ENCODE results near the gene ADAMTS14.
"Not testable (repeated sequence)": the region's sequence is repeated elsewhere in the genome, so short reads cannot be mapped to it uniquely, and the experiment has no call there.

Gene ADAMTS14

GRCh38 chr10:70672165-70673042, at the start of gene ADAMTS14:
TSS of gene ADAMTS14 (plus strand) at chr10:70672506. CDS start at chr10:70672803, 297 bp downstream.
- H3K36me3 ChIP-seq (ENCODE audit: insufficient read depth, low read length): no peaks in the 10 kb centered on the region
- H3K27me3 ChIP-seq (ENCODE audit: insufficient read depth, low read length): peaks cover 3% of the 10 kb centered on the region; the same call in 1 of the 2 replicates
- peak within 1 kb of the TSS; percentile 43 for H2AFZ ChIP-seq (ENCODE audit: low read length, unreplicated experiment)
- peaks cover 14% of the 10 kb centered on the region for H3K4me1 ChIP-seq (ENCODE audit: control insufficient read depth, insufficient read depth, low read length, unreplicated experiment)
- H3K4me3 ChIP-seq (ENCODE audit: low read depth, low read length): peak within 1 kb of the TSS; percentile 73
- no peaks in the 10 kb centered on the region for H3K79me2 ChIP-seq (ENCODE audit: control insufficient read depth, insufficient read depth, low read length, unreplicated experiment)
- no peak within 1 kb of the TSS; the same call in 1 of the 2 replicates for H3K27ac ChIP-seq (ENCODE audit: low read depth, low read length)

GRCh38 chr10:70622541-70622940, 49.8 kb upstream of the ADAMTS14 start:
- Histone ChIP-seq H3K36me3 (ENCODE audit: insufficient read depth, low read length) (no peaks in the 10 kb centered on the region), H2AFZ (ENCODE audit: low read length, unreplicated experiment) (no peak overlapping the region), H3K27me3 (ENCODE audit: insufficient read depth, low read length) (no peaks in the 10 kb centered on the region), H3K27ac (ENCODE audit: low read depth, low read length) (no peak overlapping the region), H3K4me1 (ENCODE audit: control insufficient read depth, insufficient read depth, low read length, unreplicated experiment) (no peaks in the 10 kb centered on the region), H3K4me3 (ENCODE audit: low read depth, low read length) (no peak overlapping the region), H3K79me2 (ENCODE audit: control insufficient read depth, insufficient read depth, low read length, unreplicated experiment) (no peaks in the 10 kb centered on the region)

GRCh38 chr10:70622981-70623844, 49.1 kb upstream of the ADAMTS14 start:
- Histone ChIP-seq H3K4me3 (ENCODE audit: low read depth, low read length) (no peak overlapping the region), H3K79me2 (ENCODE audit: control insufficient read depth, insufficient read depth, low read length, unreplicated experiment) (no peaks in the 10 kb centered on the region), H3K27me3 (ENCODE audit: insufficient read depth, low read length) (peaks cover 6% of the 10 kb centered on the region; the same call in 1 of the 2 replicates), H2AFZ (ENCODE audit: low read length, unreplicated experiment) (no peak overlapping the region), H3K4me1 (ENCODE audit: control insufficient read depth, insufficient read depth, low read length, unreplicated experiment) (no peaks in the 10 kb centered on the region), H3K36me3 (ENCODE audit: insufficient read depth, low read length) (no peaks in the 10 kb centered on the region), H3K27ac (ENCODE audit: low read depth, low read length) (no peak overlapping the region)

GRCh38 chr10:70626056-70626455, 46.2 kb upstream of the ADAMTS14 start:
- Histone ChIP-seq H3K4me1 (ENCODE audit: control insufficient read depth, insufficient read depth, low read length, unreplicated experiment) (no peaks in the 10 kb centered on the region), H3K27me3 (ENCODE audit: insufficient read depth, low read length) (peaks cover 11% of the 10 kb centered on the region; the same call in 1 of the 2 replicates), H3K79me2 (ENCODE audit: control insufficient read depth, insufficient read depth, low read length, unreplicated experiment) (no peaks in the 10 kb centered on the region), H3K27ac (ENCODE audit: low read depth, low read length) (no peak overlapping the region), H3K36me3 (ENCODE audit: insufficient read depth, low read length) (no peaks in the 10 kb centered on the region), H3K4me3 (ENCODE audit: low read depth, low read length) (no peak overlapping the region), H2AFZ (ENCODE audit: low read length, unreplicated experiment) (no peak overlapping the region)

- peaks cover 24% of the 10 kb centered on the region for H3K27me3 ChIP-seq (ENCODE audit: insufficient read depth, low read length)
- H2AFZ ChIP-seq (ENCODE audit: low read length, unreplicated experiment): no peak overlapping the region
- no peak overlapping the region for H3K27ac ChIP-seq (ENCODE audit: low read depth, low read length)
- H3K36me3 ChIP-seq (ENCODE audit: insufficient read depth, low read length): no peaks in the 10 kb centered on the region
- H3K4me3 ChIP-seq (ENCODE audit: low read depth, low read length): no peak overlapping the region
- no peaks in the 10 kb centered on the region for H3K4me1 ChIP-seq (ENCODE audit: control insufficient read depth, insufficient read depth, low read length, unreplicated experiment)
- H3K79me2 ChIP-seq (ENCODE audit: control insufficient read depth, insufficient read depth, low read length, unreplicated experiment): no peaks in the 10 kb centered on the region
Measured at GRCh38 chr10:70629338-70629737, 43.0 kb upstream of the ADAMTS14 start.

GRCh38 chr10:70631735-70632134, 40.6 kb upstream of the ADAMTS14 start:
- not testable (repeated sequence) for H3K27ac ChIP-seq (ENCODE audit: low read depth, low read length); H3K4me3 ChIP-seq (ENCODE audit: low read depth, low read length); H2AFZ ChIP-seq (ENCODE audit: low read length, unreplicated experiment); H3K36me3 ChIP-seq (ENCODE audit: insufficient read depth, low read length); H3K79me2 ChIP-seq (ENCODE audit: control insufficient read depth, insufficient read depth, low read length, unreplicated experiment); H3K4me1 ChIP-seq (ENCODE audit: control insufficient read depth, insufficient read depth, low read length, unreplicated experiment)
- H3K27me3 ChIP-seq (ENCODE audit: insufficient read depth, low read length): peaks cover 24% of the 10 kb centered on the region

GRCh38 chr10:70634011-70634410, 38.3 kb upstream of the ADAMTS14 start:
- no peak overlapping the region for H3K4me3 ChIP-seq (ENCODE audit: low read depth, low read length)
- H3K36me3 ChIP-seq (ENCODE audit: insufficient read depth, low read length): no peaks in the 10 kb centered on the region
- H3K79me2 ChIP-seq (ENCODE audit: control insufficient read depth, insufficient read depth, low read length, unreplicated experiment): no peaks in the 10 kb centered on the region
- H3K27ac ChIP-seq (ENCODE audit: low read depth, low read length): no peak overlapping the region
- H3K4me1 ChIP-seq (ENCODE audit: control insufficient read depth, insufficient read depth, low read length, unreplicated experiment): no peaks in the 10 kb centered on the region
- H2AFZ ChIP-seq (ENCODE audit: low read length, unreplicated experiment): no peak overlapping the region
- peaks cover 13% of the 10 kb centered on the region for H3K27me3 ChIP-seq (ENCODE audit: insufficient read depth, low read length)

- not testable (repeated sequence) for H3K27ac ChIP-seq (ENCODE audit: low read depth, low read length); H3K4me1 ChIP-seq (ENCODE audit: control insufficient read depth, insufficient read depth, low read length, unreplicated experiment); H2AFZ ChIP-seq (ENCODE audit: low read length, unreplicated experiment); H3K36me3 ChIP-seq (ENCODE audit: insufficient read depth, low read length); H3K4me3 ChIP-seq (ENCODE audit: low read depth, low read length); H3K79me2 ChIP-seq (ENCODE audit: control insufficient read depth, insufficient read depth, low read length, unreplicated experiment)
- H3K27me3 ChIP-seq (ENCODE audit: insufficient read depth, low read length): peaks cover 13% of the 10 kb centered on the region
Measured at GRCh38 chr10:70634515-70634914, 37.8 kb upstream of the ADAMTS14 start.

- not testable (repeated sequence) for H3K27ac ChIP-seq (ENCODE audit: low read depth, low read length); H2AFZ ChIP-seq (ENCODE audit: low read length, unreplicated experiment); H3K4me3 ChIP-seq (ENCODE audit: low read depth, low read length); H3K4me1 ChIP-seq (ENCODE audit: control insufficient read depth, insufficient read depth, low read length, unreplicated experiment); H3K36me3 ChIP-seq (ENCODE audit: insufficient read depth, low read length); H3K27me3 ChIP-seq (ENCODE audit: insufficient read depth, low read length); H3K79me2 ChIP-seq (ENCODE audit: control insufficient read depth, insufficient read depth, low read length, unreplicated experiment)
Measured at GRCh38 chr10:70639640-70640383, 32.5 kb upstream of the ADAMTS14 start.

GRCh38 chr10:70643272-70643671, 29.0 kb upstream of the ADAMTS14 start:
- not testable (repeated sequence) for H3K79me2 ChIP-seq (ENCODE audit: control insufficient read depth, insufficient read depth, low read length, unreplicated experiment)

More at GRCh38 chr10:70643272-70643671, 29.0 kb upstream of the ADAMTS14 start:
- not testable (repeated sequence) for H3K36me3 ChIP-seq (ENCODE audit: insufficient read depth, low read length); H3K27me3 ChIP-seq (ENCODE audit: insufficient read depth, low read length); H3K4me3 ChIP-seq (ENCODE audit: low read depth, low read length); H2AFZ ChIP-seq (ENCODE audit: low read length, unreplicated experiment); H3K27ac ChIP-seq (ENCODE audit: low read depth, low read length); H3K4me1 ChIP-seq (ENCODE audit: control insufficient read depth, insufficient read depth, low read length, unreplicated experiment)

All from ACC112 (cell line).